ENCODE data around the gene CCDC24. TPM values are rescaled to one million over a fixed set of nuclear protein-coding genes. Genes with fewer than 3 reads are reported as not detected.

The CCDC24 gene
- total and polyA plus RNA-seq, 9 of the 15 experiments (the other 6 are each of a cell fraction or from before 2014, with no cell fraction given), result 0.31 to 4.5 (median 1.5) TPM

DNA sequence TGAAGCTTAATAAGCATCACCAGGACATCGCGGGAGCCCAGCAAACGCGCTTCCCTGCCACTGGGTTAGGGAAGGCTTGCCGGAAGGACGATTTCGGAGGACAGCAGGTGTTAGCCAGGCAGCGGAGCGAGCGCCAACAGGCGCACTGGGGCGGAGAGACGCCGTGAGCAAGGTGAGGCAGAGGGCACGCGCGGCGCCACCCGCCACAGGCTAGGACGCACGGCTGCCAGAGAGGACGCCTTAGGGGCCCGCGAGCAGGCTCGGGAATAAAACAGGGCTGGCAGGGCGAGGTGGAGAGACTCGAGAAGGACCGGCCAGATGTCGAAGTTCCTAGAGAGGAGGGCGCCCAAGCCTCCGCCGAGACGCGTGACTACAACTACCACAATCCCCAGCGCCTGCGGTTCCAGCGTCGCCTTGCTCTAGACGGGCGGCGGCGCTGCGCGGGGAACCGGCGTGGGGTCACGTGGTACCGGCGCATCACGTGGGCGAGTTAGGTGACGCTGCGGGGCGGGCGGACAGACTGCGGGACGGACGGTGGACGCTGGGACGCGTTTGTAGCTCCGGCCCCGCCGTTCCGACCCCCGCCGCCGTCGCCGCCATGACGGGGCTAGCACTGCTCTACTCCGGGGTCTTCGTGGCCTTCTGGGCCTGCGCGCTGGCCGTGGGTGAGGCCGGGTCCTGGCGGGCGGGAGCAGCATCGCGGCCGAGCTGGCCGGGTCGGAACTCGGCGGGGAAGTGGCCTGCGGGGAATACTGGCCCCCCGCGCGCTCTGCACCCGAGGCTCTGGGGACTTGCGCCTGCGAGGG is 16.8 kb upstream of the CCDC24 start, which contains the start of gene ATP6V0B (continued):
- TF ChIP-seq, protein P1, sequence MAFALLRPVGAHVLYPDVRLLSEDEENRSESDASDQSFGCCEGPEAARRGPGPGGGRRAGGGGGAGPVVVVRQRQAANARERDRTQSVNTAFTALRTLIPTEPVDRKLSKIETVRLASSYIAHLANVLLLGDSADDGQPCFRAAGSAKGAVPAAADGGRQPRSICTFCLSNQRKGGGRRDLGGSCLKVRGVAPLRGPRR (CRISPR knock-in tag; IDR thresholded peaks at IDR 0.05), result 0 out of 2 replicates have a peak, but pooled peaks have one; percentile 36
- TF ChIP-seq NELFE (IDR thresholded peaks at IDR 0.05; ENCODE audit: insufficient read depth, insufficient read length) (no peak), CREM (IDR thresholded peaks at IDR 0.05; ENCODE audit: low read depth) (peak; percentile 99), CBX1 (IDR thresholded peaks at IDR 0.05; ENCODE audit: low read depth) (peak; percentile 73; the same call in 1 of the 2 replicates), SRSF1 (IDR thresholded peaks at IDR 0.05; ENCODE audit: low read depth, low read length) (no peak), FOS (IDR thresholded peaks at IDR 0.05; ENCODE audit: extremely low read depth, insufficient read length) (peak; percentile 86), IFI16 (CRISPR knock-in tag; IDR thresholded peaks at IDR 0.05) (no peak), MYNN (IDR thresholded peaks at IDR 0.05) (no peak; the same call in 1 of the 2 replicates), MYNN (CRISPR knock-in tag; IDR thresholded peaks at IDR 0.05) (no peak)
- TF ChIP-seq, protein P2, sequence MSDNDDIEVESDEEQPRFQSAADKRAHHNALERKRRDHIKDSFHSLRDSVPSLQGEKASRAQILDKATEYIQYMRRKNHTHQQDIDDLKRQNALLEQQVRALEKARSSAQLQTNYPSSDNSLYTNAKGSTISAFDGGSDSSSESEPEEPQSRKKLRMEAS (CRISPR knock-in tag; IDR thresholded peaks at IDR 0.05), result peak; percentile 96
- TF ChIP-seq, protein P3, sequence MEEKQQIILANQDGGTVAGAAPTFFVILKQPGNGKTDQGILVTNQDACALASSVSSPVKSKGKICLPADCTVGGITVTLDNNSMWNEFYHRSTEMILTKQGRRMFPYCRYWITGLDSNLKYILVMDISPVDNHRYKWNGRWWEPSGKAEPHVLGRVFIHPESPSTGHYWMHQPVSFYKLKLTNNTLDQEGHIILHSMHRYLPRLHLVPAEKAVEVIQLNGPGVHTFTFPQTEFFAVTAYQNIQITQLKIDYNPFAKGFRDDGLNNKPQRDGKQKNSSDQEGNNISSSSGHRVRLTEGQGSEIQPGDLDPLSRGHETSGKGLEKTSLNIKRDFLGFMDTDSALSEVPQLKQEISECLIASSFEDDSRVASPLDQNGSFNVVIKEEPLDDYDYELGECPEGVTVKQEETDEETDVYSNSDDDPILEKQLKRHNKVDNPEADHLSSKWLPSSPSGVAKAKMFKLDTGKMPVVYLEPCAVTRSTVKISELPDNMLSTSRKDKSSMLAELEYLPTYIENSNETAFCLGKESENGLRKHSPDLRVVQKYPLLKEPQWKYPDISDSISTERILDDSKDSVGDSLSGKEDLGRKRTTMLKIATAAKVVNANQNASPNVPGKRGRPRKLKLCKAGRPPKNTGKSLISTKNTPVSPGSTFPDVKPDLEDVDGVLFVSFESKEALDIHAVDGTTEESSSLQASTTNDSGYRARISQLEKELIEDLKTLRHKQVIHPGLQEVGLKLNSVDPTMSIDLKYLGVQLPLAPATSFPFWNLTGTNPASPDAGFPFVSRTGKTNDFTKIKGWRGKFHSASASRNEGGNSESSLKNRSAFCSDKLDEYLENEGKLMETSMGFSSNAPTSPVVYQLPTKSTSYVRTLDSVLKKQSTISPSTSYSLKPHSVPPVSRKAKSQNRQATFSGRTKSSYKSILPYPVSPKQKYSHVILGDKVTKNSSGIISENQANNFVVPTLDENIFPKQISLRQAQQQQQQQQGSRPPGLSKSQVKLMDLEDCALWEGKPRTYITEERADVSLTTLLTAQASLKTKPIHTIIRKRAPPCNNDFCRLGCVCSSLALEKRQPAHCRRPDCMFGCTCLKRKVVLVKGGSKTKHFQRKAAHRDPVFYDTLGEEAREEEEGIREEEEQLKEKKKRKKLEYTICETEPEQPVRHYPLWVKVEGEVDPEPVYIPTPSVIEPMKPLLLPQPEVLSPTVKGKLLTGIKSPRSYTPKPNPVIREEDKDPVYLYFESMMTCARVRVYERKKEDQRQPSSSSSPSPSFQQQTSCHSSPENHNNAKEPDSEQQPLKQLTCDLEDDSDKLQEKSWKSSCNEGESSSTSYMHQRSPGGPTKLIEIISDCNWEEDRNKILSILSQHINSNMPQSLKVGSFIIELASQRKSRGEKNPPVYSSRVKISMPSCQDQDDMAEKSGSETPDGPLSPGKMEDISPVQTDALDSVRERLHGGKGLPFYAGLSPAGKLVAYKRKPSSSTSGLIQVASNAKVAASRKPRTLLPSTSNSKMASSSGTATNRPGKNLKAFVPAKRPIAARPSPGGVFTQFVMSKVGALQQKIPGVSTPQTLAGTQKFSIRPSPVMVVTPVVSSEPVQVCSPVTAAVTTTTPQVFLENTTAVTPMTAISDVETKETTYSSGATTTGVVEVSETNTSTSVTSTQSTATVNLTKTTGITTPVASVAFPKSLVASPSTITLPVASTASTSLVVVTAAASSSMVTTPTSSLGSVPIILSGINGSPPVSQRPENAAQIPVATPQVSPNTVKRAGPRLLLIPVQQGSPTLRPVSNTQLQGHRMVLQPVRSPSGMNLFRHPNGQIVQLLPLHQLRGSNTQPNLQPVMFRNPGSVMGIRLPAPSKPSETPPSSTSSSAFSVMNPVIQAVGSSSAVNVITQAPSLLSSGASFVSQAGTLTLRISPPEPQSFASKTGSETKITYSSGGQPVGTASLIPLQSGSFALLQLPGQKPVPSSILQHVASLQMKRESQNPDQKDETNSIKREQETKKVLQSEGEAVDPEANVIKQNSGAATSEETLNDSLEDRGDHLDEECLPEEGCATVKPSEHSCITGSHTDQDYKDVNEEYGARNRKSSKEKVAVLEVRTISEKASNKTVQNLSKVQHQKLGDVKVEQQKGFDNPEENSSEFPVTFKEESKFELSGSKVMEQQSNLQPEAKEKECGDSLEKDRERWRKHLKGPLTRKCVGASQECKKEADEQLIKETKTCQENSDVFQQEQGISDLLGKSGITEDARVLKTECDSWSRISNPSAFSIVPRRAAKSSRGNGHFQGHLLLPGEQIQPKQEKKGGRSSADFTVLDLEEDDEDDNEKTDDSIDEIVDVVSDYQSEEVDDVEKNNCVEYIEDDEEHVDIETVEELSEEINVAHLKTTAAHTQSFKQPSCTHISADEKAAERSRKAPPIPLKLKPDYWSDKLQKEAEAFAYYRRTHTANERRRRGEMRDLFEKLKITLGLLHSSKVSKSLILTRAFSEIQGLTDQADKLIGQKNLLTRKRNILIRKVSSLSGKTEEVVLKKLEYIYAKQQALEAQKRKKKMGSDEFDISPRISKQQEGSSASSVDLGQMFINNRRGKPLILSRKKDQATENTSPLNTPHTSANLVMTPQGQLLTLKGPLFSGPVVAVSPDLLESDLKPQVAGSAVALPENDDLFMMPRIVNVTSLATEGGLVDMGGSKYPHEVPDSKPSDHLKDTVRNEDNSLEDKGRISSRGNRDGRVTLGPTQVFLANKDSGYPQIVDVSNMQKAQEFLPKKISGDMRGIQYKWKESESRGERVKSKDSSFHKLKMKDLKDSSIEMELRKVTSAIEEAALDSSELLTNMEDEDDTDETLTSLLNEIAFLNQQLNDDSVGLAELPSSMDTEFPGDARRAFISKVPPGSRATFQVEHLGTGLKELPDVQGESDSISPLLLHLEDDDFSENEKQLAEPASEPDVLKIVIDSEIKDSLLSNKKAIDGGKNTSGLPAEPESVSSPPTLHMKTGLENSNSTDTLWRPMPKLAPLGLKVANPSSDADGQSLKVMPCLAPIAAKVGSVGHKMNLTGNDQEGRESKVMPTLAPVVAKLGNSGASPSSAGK (IDR thresholded peaks at IDR 0.05), result peak; percentile 74
- TF ChIP-seq, protein P4, sequence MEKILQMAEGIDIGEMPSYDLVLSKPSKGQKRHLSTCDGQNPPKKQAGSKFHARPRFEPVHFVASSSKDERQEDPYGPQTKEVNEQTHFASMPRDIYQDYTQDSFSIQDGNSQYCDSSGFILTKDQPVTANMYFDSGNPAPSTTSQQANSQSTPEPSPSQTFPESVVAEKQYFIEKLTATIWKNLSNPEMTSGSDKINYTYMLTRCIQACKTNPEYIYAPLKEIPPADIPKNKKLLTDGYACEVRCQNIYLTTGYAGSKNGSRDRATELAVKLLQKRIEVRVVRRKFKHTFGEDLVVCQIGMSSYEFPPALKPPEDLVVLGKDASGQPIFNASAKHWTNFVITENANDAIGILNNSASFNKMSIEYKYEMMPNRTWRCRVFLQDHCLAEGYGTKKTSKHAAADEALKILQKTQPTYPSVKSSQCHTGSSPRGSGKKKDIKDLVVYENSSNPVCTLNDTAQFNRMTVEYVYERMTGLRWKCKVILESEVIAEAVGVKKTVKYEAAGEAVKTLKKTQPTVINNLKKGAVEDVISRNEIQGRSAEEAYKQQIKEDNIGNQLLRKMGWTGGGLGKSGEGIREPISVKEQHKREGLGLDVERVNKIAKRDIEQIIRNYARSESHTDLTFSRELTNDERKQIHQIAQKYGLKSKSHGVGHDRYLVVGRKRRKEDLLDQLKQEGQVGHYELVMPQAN (IDR thresholded peaks at IDR 0.05; ENCODE audit: borderline replicate concordance), result peak; percentile 66; the same call in 1 of the 2 replicates
